B cell (primary cell): Measurements from ENCODE around the gene SDF2L1. TPM values are rescaled to one million over a fixed set of nuclear protein-coding genes. Genes with fewer than 3 reads are reported as not detected.

Source experiments
- ATAC-seq: fragments of 200-7000 bp; cut with Tn5 transposase; one replicate; pipeline ENCODE4 v1.10.0; 2021; ENCODE audit warnings: low read depth, mild to moderate bottlenecking, moderate number of reproducible peaks, moderate library complexity
- CTCF ChIA-PET: fragments of 350-600 bp; sonication (Branson Sonifier 250); formaldehyde crosslinking; loops from one replicate; lab custom pipeline; 2021; ENCODE audit warnings: antibody characterized with exemption, inconsistent platforms; lab: Charles Lee
- POLR2A ChIA-PET: fragments of 350-600 bp; sonication (Branson Sonifier 250); formaldehyde crosslinking; loops from one replicate; lab custom pipeline; 2021; ENCODE audit warnings: antibody characterized with exemption; lab: Charles Lee
- DNase-seq: peaks from one replicate; pipeline ENCODE4 v3.0.0; 2013
- H2AFZ ChIP-seq: 2 replicates; pipeline ENCODE4 v1.6.1; 2012; ENCODE audit warnings: mild to moderate bottlenecking, low read depth, low read length; ENCODE audit not compliant: insufficient read depth, poor library complexity, severe bottlenecking
- H3K27ac ChIP-seq, 2 donors: 1 replicate in 1 of 2; 2 replicates in 1 of 2; pipeline ENCODE4 v1.5.1; 2012 to 2013; ENCODE audit warnings: low read length in 2 of 2, mild to moderate bottlenecking in 2 of 2, moderate library complexity in 1 of 2
- H3K27me3 ChIP-seq, 4 experiments: fragments of 200-600 bp in 1 of 4; sonication (generic) in 1 of 4; replicated peaks in 1 of 4; 1 replicate in 2 of 4; 2 replicates in 2 of 4; pipeline versions ENCODE4 v1.6.1 to v1.7.0; 2013 to 2016; ENCODE audit warnings: low read length in 3 of 4, mild to moderate bottlenecking in 2 of 4, mixed read lengths in 1 of 4, moderate library complexity in 1 of 4; ENCODE audit not compliant: insufficient read depth in 4 of 4, control insufficient read depth in 3 of 4; ENCODE audit errors: control extremely low read depth in 1 of 4
- H3K36me3 ChIP-seq, 2 experiments: replicated peaks in 1 of 2; 1 replicate in 1 of 2; 2 replicates in 1 of 2; pipeline versions ENCODE4 v1.6.1 to v1.7.1; 2013; ENCODE audit warnings: low read length in 1 of 2; ENCODE audit not compliant: insufficient read depth in 2 of 2, control insufficient read depth in 1 of 2; ENCODE audit errors: control extremely low read depth in 1 of 2, extremely low read depth in 1 of 2
- H3K4me1 ChIP-seq, 2 donors: fragments of 200-600 bp in 1 of 2; sonication (generic) in 1 of 2; 1 replicate in 1 of 2; 2 replicates in 1 of 2; pipeline versions ENCODE4 v1.5.1 to v1.6.1; 2013 to 2017; ENCODE audit warnings: low read length in 2 of 2; ENCODE audit not compliant: control insufficient read depth in 2 of 2, insufficient read depth in 2 of 2
- H3K4me2 ChIP-seq: replicated peaks from 2 replicates; pipeline ENCODE3; 2012; ENCODE audit warnings: mild to moderate bottlenecking, low read depth, low read length; ENCODE audit not compliant: poor library complexity, severe bottlenecking
- H3K4me3 ChIP-seq, 5 experiments: fragments of 200-600 bp in 1 of 5; sonication (generic) in 1 of 5; 1 replicate in 3 of 5; 2 replicates in 2 of 5; pipeline versions ENCODE4 v1.5.1 to v1.7.0; 2011 to 2016; ENCODE audit warnings: low read length in 4 of 5, mild to moderate bottlenecking in 4 of 5, low read depth in 2 of 5, control low read depth in 1 of 5, moderate library complexity in 1 of 5; ENCODE audit not compliant: insufficient read depth in 1 of 5; ENCODE audit errors: control extremely low read depth in 1 of 5, extremely low read depth in 1 of 5
- H3K79me2 ChIP-seq: fragments of 200-600 bp; sonication (generic); one replicate; pipeline ENCODE4 v1.6.0; 2016; ENCODE audit warnings: low read length; ENCODE audit not compliant: control insufficient read depth, insufficient read depth
- H3K9ac ChIP-seq: fragments of 200-600 bp; sonication (generic); 2 replicates; pipeline ENCODE4 v1.6.1; 2017; ENCODE audit warnings: mild to moderate bottlenecking, low read length, moderate library complexity
- H3K9me3 ChIP-seq, 3 donors: one replicate each; pipeline versions ENCODE4 v1.6.1 to v1.7.1; 2013; ENCODE audit warnings: low read length in 2 of 3; ENCODE audit not compliant: control insufficient read depth in 2 of 3, insufficient read depth in 1 of 3; ENCODE audit errors: control extremely low read depth in 1 of 3
- H4K20me1 ChIP-seq: 2 replicates; pipeline ENCODE4 v1.6.0; 2012; ENCODE audit warnings: mild to moderate bottlenecking, low read length; ENCODE audit not compliant: insufficient read depth, control insufficient read depth, poor library complexity, severe bottlenecking
- H3K27ac Mint-ChIP-seq: one replicate; pipeline ENCODE4 v1.8.0; 2021; ENCODE audit warnings: mixed read lengths
- H3K27me3 Mint-ChIP-seq: one replicate; pipeline ENCODE4 v1.8.0; 2021; ENCODE audit warnings: mixed read lengths
- H3K4me1 Mint-ChIP-seq: one replicate; pipeline ENCODE4 v1.8.0; 2021; ENCODE audit warnings: mixed read lengths
- H3K4me3 Mint-ChIP-seq: one replicate; pipeline ENCODE4 v1.8.0; 2021; ENCODE audit warnings: mixed read lengths
- H3K9me3 Mint-ChIP-seq: one replicate; pipeline ENCODE4 v1.8.0; 2022; ENCODE audit warnings: mixed read lengths; ENCODE audit not compliant: insufficient read depth
- EZH2 ChIP-seq: IDR thresholded peaks from 2 replicates; pipeline ENCODE4 v1.6.1; 2012; ENCODE audit warnings: borderline replicate concordance, low read depth, mild to moderate bottlenecking, moderate library complexity, low read length; ENCODE audit not compliant: insufficient read depth, poor library complexity, severe bottlenecking
- WGBS: methylation state at CpG from one replicate; pipeline ENCODE4 v1.1.5; 2013; ENCODE audit warnings: missing lambda C conversion rate; ENCODE audit not compliant: insufficient coverage; 5-methylcytosine and 5-hydroxymethylcytosine counted together
- intact Hi-C: fragments of 100-400 bp; cut with micrococcal nuclease; formaldehyde crosslinking; loops from one replicate; pipeline ENCODE4 v1.10.0; 2022
- polyA plus RNA-seq: library from polyadenylated mRNA; depleted of rRNA; stranded (reverse); fragments of >200 nt; gene quantifications from 2 replicates; pipeline ENCODE4 v1.2.3, GENCODE V29; 2012
- total RNA-seq, 2 donors: library from RNA; stranded (reverse); fragments of 120-200 nt in 1 of 2; gene quantifications; 1 replicate in 1 of 2; 2 replicates in 1 of 2; pipeline versions ENCODE4 v1.2.3 to v1.2.4, GENCODE V29; 2013 to 2022
- TF ChIP-seq, protein P1 (sequence below): fragments of 200-600 bp; IDR thresholded peaks from one replicate; pipeline ENCODE4 v1.8.0; 2022; ENCODE audit warnings: antibody characterized with exemption, mild to moderate bottlenecking

The SDF2L1 gene
- total and polyA plus RNA-seq, 2 donors (not counting 1 experiment from before 2014, with no cell fraction given): 15.2 to 23.5 TPM

DNA sequence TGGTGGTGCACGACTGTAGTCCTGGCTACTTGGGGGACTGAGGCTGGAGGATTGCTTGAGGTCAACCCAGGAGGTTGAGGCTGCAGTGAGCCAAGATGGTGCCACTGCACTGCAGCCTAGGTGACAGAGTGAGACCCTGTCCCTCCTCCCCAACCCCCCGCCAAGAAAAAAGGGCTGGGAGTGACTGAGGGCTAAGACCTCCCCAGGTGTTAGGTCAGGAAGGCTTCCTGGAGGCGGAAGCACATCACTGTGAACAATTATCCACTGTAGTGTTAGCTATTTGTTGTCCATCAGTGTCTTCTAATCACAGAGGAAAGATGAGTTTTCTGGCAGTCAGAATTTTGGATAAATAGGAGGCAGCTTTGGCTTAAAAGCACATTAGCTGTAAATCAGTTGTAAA lies 21.1 kb upstream of the SDF2L1 start:
- TF ChIP-seq EZH2: no peak
- TF ChIP-seq, protein P1, sequence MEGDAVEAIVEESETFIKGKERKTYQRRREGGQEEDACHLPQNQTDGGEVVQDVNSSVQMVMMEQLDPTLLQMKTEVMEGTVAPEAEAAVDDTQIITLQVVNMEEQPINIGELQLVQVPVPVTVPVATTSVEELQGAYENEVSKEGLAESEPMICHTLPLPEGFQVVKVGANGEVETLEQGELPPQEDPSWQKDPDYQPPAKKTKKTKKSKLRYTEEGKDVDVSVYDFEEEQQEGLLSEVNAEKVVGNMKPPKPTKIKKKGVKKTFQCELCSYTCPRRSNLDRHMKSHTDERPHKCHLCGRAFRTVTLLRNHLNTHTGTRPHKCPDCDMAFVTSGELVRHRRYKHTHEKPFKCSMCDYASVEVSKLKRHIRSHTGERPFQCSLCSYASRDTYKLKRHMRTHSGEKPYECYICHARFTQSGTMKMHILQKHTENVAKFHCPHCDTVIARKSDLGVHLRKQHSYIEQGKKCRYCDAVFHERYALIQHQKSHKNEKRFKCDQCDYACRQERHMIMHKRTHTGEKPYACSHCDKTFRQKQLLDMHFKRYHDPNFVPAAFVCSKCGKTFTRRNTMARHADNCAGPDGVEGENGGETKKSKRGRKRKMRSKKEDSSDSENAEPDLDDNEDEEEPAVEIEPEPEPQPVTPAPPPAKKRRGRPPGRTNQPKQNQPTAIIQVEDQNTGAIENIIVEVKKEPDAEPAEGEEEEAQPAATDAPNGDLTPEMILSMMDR: no peak
- Mint-ChIP-seq H3K4me1 (peaks cover 29% of the 10 kb centered on the region), H3K4me3 (no peak overlapping the region), H3K27ac (no peak overlapping the region), H3K9me3 (no peaks in the 10 kb centered on the region), H3K27me3 (no peaks in the 10 kb centered on the region)
- Histone ChIP-seq H3K27ac (no peak overlapping the region), H3K4me1 (peaks cover 3 to 14% of the 10 kb centered on the region in 2 donors), H3K27me3 (no peaks in the 10 kb centered on the region), H3K4me3 (no peak overlapping the region), H3K4me2 (no peak overlapping the region), H3K79me2 (peaks cover 58% of the 10 kb centered on the region), H2AFZ (no peak overlapping the region), H4K20me1 (peaks cover 78% of the 10 kb centered on the region), H3K9me3 (no peaks in the 10 kb centered on the region), H3K9ac (no peak overlapping the region), H3K36me3 (peaks cover under 1 to 40% of the 10 kb centered on the region in 2 experiments)
- ATAC-seq (no peak), DNase-seq (no peak)
- intact Hi-C loops: no loop called here
- ChIA-PET CTCF (interaction anchor here (1.2 kb wide), 1 partner anchor 8 kb away, joined by 3 read pairs; the partner anchor contains the start of gene YDJC), POLR2A (no interaction called here)
- 100% methylated on average over 1 of the region's 3 CpGs for WGBS

DNA sequence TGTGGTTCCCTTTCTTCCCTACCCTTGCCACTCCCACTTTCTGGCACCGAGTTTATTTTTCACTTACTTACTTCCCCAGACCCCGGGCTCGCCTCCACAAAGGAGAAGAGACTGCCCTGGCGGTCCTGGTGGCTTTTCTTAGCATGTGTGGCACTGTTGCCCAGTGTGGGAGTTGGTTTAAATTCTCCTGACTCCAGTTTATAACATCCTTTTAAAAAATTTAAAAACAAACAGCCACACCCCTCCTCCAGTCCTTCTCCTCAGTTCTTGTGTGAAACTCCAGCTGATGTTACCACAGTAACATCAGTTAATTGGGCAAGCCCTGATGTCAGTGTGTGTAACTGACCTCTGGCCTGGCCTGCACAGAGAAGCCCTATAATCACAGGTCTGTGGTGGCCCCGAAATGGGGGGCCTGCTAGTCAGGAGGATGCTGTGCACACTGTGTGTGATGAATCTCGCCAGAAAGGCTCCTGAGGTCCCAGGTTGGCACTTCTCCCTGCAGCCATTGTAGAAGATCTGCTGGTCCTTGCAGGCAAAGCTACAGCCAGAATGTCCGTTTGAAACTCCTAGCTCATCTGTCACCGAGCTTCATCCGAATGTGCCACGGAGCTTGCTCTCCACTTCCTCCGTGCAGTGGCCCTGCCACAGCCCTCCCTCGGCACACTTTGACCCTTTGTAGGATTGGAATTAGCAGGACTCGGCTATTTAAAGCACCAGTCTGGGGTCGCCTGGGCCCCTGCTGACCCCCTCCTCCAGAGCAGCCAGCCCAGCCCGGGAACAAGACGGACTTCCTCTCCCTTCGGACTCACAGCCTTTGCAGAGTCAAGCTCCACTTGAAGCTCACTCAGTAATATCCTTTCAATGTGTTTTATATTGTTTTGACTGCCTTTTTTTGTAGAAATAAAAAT lies 19.8 kb upstream of the SDF2L1 start:
- Mint-ChIP-seq H3K4me3 (no peak overlapping the region), H3K27me3 (no peaks in the 10 kb centered on the region), H3K4me1 (peaks cover 28% of the 10 kb centered on the region), H3K9me3 (no peaks in the 10 kb centered on the region), H3K27ac (no peak overlapping the region)
- ChIA-PET POLR2A (no interaction called here), CTCF (interaction anchor here (1.0 to 11.1 kb wide), 3 partner anchors 9 to 46 kb away, joined by 3 to 168 read pairs (median 5); partner anchors contain the start of gene SDF2L1)
- H3K4me1 ChIP-seq: peaks cover 7 to 13% of the 10 kb centered on the region in 2 donors
- H4K20me1 ChIP-seq: peaks cover 87% of the 10 kb centered on the region
- peaks cover 0 to 51% of the 10 kb centered on the region in 2 experiments for H3K36me3 ChIP-seq
- no peak overlapping the region for H2AFZ ChIP-seq
- DNase-seq: no peak
- peaks cover 58% of the 10 kb centered on the region for H3K79me2 ChIP-seq
- no peak overlapping the region for H3K4me3 ChIP-seq
- H3K27ac ChIP-seq: peak overlapping the region in 1 of 2 donors; percentile 15
- intact Hi-C loops: no loop called here
- H3K27me3 ChIP-seq: no peaks in the 10 kb centered on the region
- H3K4me2 ChIP-seq: no peak overlapping the region
- TF ChIP-seq, protein P1: no peak
- no peak for TF ChIP-seq EZH2
- 92% methylated on average over 10 of the region's 17 CpGs for WGBS
- no peak overlapping the region for H3K9ac ChIP-seq
- H3K9me3 ChIP-seq: no peaks in the 10 kb centered on the region
- ATAC-seq: no peak
